ENCODE data around the gene IRAK1.

Gene IRAK1

GRCh38 chrX:154013001-154013421 lies 6.7 kb downstream of the IRAK1 start:
- CTCF ChIA-PET, result interaction anchor here (0.7 to 3.9 kb wide), 28 partner anchors 10 to 1053 kb away, joined by 3 to 35 read pairs (median 6); no protein-coding TSS in a partner anchor
- Histone ChIP-seq H3K27ac (ENCODE audit: extremely low read depth, low read depth, low read length) (no peak overlapping the region), H3K36me3 (ENCODE audit: control insufficient read depth in 2 of 2, insufficient read depth in 1 of 2, low read length in 2 of 2) (peaks cover 8 to 75% of the 10 kb centered on the region in 2 experiments; a peak in 2 of 3 replicates), H3K4me3 (ENCODE audit: low read depth, low read length) (no peak overlapping the region), H3K9me3 (ENCODE audit: control insufficient read depth, insufficient read depth, low read depth, low read length) (no peaks in the 10 kb centered on the region), H3K4me1 (ENCODE audit: control insufficient read depth, insufficient read depth, low read length) (no peaks in the 10 kb centered on the region)
- TF ChIP-seq BCL11A (tag by site-specific recombination; IDR thresholded peaks at IDR 0.05; ENCODE audit: low read depth), result no peak
- POLR2A ChIA-PET, result interaction anchor here (0.7 to 4.6 kb wide), 5 partner anchors 39 to 463 kb away, joined by 3 to 21 read pairs (median 3); partner anchors contain the start of genes HCFC1, MECP2 and TMEM187

GRCh38 chrX:154012336-154012991 lies 7.2 kb downstream of the IRAK1 start:
- Histone ChIP-seq H3K9me3 (ENCODE audit: control insufficient read depth, insufficient read depth, low read depth, low read length) (no peaks in the 10 kb centered on the region), H3K36me3 (ENCODE audit: control insufficient read depth in 2 of 2, insufficient read depth in 1 of 2, low read length in 2 of 2) (peaks cover 5 to 75% of the 10 kb centered on the region in 2 experiments; a peak in 2 of 3 replicates), H3K4me1 (ENCODE audit: control insufficient read depth, insufficient read depth, low read length) (no peaks in the 10 kb centered on the region), H3K27ac (ENCODE audit: extremely low read depth, low read depth, low read length) (no peak overlapping the region), H3K4me3 (ENCODE audit: low read depth, low read length) (no peak overlapping the region)
- CTCF ChIA-PET, result interaction anchor here (0.8 to 3.9 kb wide), 22 partner anchors 10 to 523 kb away, joined by 3 to 35 read pairs (median 8); no protein-coding TSS in a partner anchor
- POLR2A ChIA-PET, result interaction anchor here (0.7 to 4.6 kb wide), 4 partner anchors 41 to 464 kb away, joined by 3 to 21 read pairs (median 3); partner anchors contain the start of genes HCFC1, MECP2 and TMEM187
- TF ChIP-seq ZNF530 (tag by site-specific recombination; IDR thresholded peaks at IDR 0.05; ENCODE audit: low read depth), result no peak
- no peak for TF ChIP-seq ZNF140 (tag by site-specific recombination; IDR thresholded peaks at IDR 0.05)
- no peak for TF ChIP-seq ZNF48 (tag by site-specific recombination; IDR thresholded peaks at IDR 0.05)
- TF ChIP-seq ZNF18 (tag by site-specific recombination; IDR thresholded peaks at IDR 0.05), result no peak
- no peak for TF ChIP-seq ZNF423 (tag by site-specific recombination; IDR thresholded peaks at IDR 0.05)
- TF ChIP-seq ZNF426 (tag by site-specific recombination; IDR thresholded peaks at IDR 0.05), result no peak
- no peak for TF ChIP-seq ZFP69B (tag by site-specific recombination; IDR thresholded peaks at IDR 0.05)
- no peak for TF ChIP-seq ZFHX2 (tag by site-specific recombination; conservative IDR thresholded peaks at IDR 0.05)
- TF ChIP-seq ZNF830 (tag by site-specific recombination; IDR thresholded peaks at IDR 0.05; ENCODE audit: low read depth), result no peak
- TF ChIP-seq PRDM10 (tag by site-specific recombination; IDR thresholded peaks at IDR 0.05), result no peak
- TF ChIP-seq ZNF157 (tag by site-specific recombination; IDR thresholded peaks at IDR 0.05), result no peak

- CTCF ChIA-PET, result interaction anchor here (0.8 to 3.9 kb wide), 8 partner anchors 9 to 522 kb away, joined by 3 to 35 read pairs (median 14); no protein-coding TSS in a partner anchor
- Histone ChIP-seq H3K27ac (ENCODE audit: extremely low read depth, low read depth, low read length) (no peak overlapping the region), H3K4me1 (ENCODE audit: control insufficient read depth, insufficient read depth, low read length) (no peaks in the 10 kb centered on the region), H3K4me3 (ENCODE audit: low read depth, low read length) (no peak overlapping the region), H3K9me3 (ENCODE audit: control insufficient read depth, insufficient read depth, low read depth, low read length) (no peaks in the 10 kb centered on the region), H3K36me3 (ENCODE audit: control insufficient read depth in 2 of 2, insufficient read depth in 1 of 2, low read length in 2 of 2) (peaks cover 3 to 71% of the 10 kb centered on the region in 2 experiments; a peak in 2 of 3 replicates)
- TF ChIP-seq GLI4 (tag by site-specific recombination; IDR thresholded peaks at IDR 0.05) (no peak), ZNF658 (tag by site-specific recombination; IDR thresholded peaks at IDR 0.05) (no peak), ZNF223 (tag by site-specific recombination; IDR thresholded peaks at IDR 0.05) (no peak), MZF1 (tag by site-specific recombination; IDR thresholded peaks at IDR 0.05; ENCODE audit: borderline replicate concordance) (no peak), HIC1 (tag by site-specific recombination; IDR thresholded peaks at IDR 0.05) (peak; percentile 44; the same call in 1 of the 2 replicates)
- POLR2A ChIA-PET, result interaction anchor here (4.6 kb wide), 1 partner anchor 41 kb away, joined by 21 read pairs; the partner anchor contains the start of genes HCFC1 and TMEM187
Measured at GRCh38 chrX:154011376-154012335, 8.0 kb downstream of the IRAK1 start.
